GM21529 (cell line): ENCODE data around the gene SLK.

Experiments used
- ATAC-seq: cut with Tn5 transposase; IDR thresholded peaks from one replicate; pipeline ENCODE4 v1.9.1; 2021; ENCODE audit not compliant: unreplicated experiment

The SLK gene

GRCh38 chr10:103966671-103967447 is at the start of gene SLK:
SLK (plus strand) TSS chr10:103967140; CDS start chr10:103967746, 606 bp downstream.
- peak; percentile 73 for ATAC-seq

GRCh38 chr10:103917302-103918052 is 49.5 kb upstream of the SLK start:
- ATAC-seq = peak; percentile 10

- ATAC-seq = peak; percentile 91
Observed at GRCh38 chr10:103918053-103918846, 48.7 kb upstream of the SLK start, which contains the start of gene STN1. STN1 (minus strand) TSS chr10:103918184; CDS start chr10:103917594, 590 bp downstream.

- no peak for ATAC-seq
Observed at GRCh38 chr10:103919648-103920025, 47.3 kb upstream of the SLK start.

GRCh38 chr10:103921248-103921647 is 45.7 kb upstream of the SLK start:
- ATAC-seq = no peak

- no peak for ATAC-seq
Observed at GRCh38 chr10:103921750-103922195, 45.2 kb upstream of the SLK start.

- ATAC-seq = no peak
Observed at GRCh38 chr10:103922659-103923058, 44.3 kb upstream of the SLK start.

- no peak for ATAC-seq
Observed at GRCh38 chr10:103923502-103923901, 43.4 kb upstream of the SLK start.

GRCh38 chr10:103925591-103925990 is 41.3 kb upstream of the SLK start:
- no peak for ATAC-seq

GRCh38 chr10:103926722-103927319 is 40.1 kb upstream of the SLK start:
- ATAC-seq = no peak

- ATAC-seq = no peak
Observed at GRCh38 chr10:103928784-103929183, 38.2 kb upstream of the SLK start.

GRCh38 chr10:103929381-103929921 is 37.5 kb upstream of the SLK start:
- no peak for ATAC-seq

- ATAC-seq = no peak
Observed at GRCh38 chr10:103930449-103930848, 36.5 kb upstream of the SLK start.

- ATAC-seq = no peak
Observed at GRCh38 chr10:103930881-103931280, 36.1 kb upstream of the SLK start.

- ATAC-seq = no peak
Observed at GRCh38 chr10:103931603-103932002, 35.3 kb upstream of the SLK start.

GRCh38 chr10:103932271-103932670 is 34.7 kb upstream of the SLK start:
- ATAC-seq = no peak

- ATAC-seq = no peak
Observed at GRCh38 chr10:103932971-103933370, 34.0 kb upstream of the SLK start.

- no peak for ATAC-seq
Observed at GRCh38 chr10:103933557-103934121, 33.3 kb upstream of the SLK start.

- ATAC-seq = no peak
Observed at GRCh38 chr10:103934308-103934707, 32.6 kb upstream of the SLK start.

GRCh38 chr10:103936022-103936421 is 30.9 kb upstream of the SLK start:
- ATAC-seq = no peak
